ENCODE measurements around the gene IFI27L1. TPM values are rescaled to one million over a fixed set of nuclear protein-coding genes. Genes with fewer than 3 reads are reported as not detected.

The IFI27L1 gene
- total RNA-seq, 1 donor = 12.2 TPM

DNA sequence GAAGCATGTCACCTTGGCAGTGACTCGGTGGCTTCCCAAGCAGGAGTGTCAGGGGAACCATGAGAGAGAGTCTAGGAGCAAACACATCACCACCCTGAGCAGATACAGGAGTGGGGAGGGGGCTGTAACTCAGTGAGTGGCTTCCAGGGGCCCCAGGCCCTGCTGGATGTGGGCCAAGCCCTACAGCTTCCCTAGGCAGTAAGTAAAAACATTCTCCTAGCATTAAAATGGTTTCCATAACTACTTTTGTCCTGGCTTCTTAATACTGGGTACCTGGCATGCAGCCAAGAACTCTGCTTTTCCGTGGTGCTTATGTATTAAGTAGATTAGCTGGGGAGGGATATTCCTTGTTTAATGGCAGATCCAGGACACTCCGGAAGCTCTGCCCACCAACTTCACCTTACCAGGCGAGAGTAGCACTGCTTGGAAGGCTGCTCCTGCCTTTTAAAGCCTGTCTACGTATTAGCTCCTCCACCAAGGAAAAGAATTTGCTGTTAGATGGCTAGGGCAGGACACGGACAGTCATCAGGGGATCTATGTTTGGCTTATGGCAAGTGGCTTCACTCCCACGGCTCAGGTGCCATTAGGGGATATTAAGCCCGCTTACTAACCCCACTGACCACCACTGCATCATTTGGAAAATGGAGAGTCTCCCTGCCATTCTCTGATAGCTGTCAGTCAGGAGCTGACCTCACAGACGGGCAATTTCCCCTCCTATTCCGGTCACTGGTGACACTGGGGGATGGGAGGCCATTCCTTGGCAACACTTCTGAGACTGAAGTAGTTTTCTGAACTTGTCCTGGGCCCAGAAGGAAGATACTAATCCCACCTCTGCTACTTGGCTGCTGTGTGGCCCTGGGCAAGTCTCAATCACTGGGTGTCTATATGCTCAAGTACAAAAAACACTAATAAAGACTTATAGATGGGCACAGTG, 32.2 kb upstream of the IFI27L1 start:
- no peak overlapping the region for H3K4me3 ChIP-seq (ENCODE audit: low read depth, low read length)
- DNase-seq (ENCODE audit: low read depth) = no peak
- TF ChIP-seq CTCF (IDR thresholded peaks at IDR 0.05; ENCODE audit: insufficient read depth, low read length) = no peak

DNA sequence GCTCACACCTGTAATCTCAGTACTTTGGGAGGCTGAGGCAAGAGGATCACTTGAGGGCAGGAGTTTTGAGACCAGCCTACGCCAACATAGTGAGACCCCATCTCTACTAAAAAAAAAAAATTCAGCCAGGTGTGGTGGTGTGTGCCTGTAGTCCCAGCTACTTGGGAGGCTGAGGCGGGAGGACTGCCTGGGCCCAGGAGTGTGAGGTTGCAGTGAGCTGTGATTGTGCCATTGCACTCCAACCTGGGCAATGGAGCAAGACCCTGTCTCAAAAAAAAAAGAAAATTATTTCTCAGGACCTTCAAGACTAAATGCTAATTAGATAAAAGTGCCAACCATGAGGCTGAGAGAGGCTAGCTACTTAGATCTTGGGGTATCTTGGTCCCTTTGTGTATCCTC, 31.5 kb upstream of the IFI27L1 start:
- H3K4me3 ChIP-seq (ENCODE audit: low read depth, low read length) = no peak overlapping the region
- TF ChIP-seq CTCF (IDR thresholded peaks at IDR 0.05; ENCODE audit: insufficient read depth, low read length) = no peak
- no peak for DNase-seq (ENCODE audit: low read depth)

GRCh38 chr14:94050231-94050880, 30.8 kb upstream of the IFI27L1 start:
- no peak for DNase-seq (ENCODE audit: low read depth)
- H3K4me3 ChIP-seq (ENCODE audit: low read depth, low read length) = no peak overlapping the region
- TF ChIP-seq CTCF (IDR thresholded peaks at IDR 0.05; ENCODE audit: insufficient read depth, low read length) = no peak

GRCh38 chr14:94051115-94051514, 30.0 kb upstream of the IFI27L1 start:
- DNase-seq (ENCODE audit: low read depth) = peak; percentile 67
- H3K4me3 ChIP-seq (ENCODE audit: low read depth, low read length) = no peak overlapping the region
- peak; percentile 61 for TF ChIP-seq CTCF (IDR thresholded peaks at IDR 0.05; ENCODE audit: insufficient read depth, low read length)

GRCh38 chr14:94051779-94052178, 29.3 kb upstream of the IFI27L1 start:
- H3K4me3 ChIP-seq (ENCODE audit: low read depth, low read length) = no peak overlapping the region
- DNase-seq (ENCODE audit: low read depth) = no peak
- TF ChIP-seq CTCF (IDR thresholded peaks at IDR 0.05; ENCODE audit: insufficient read depth, low read length) = no peak

- no peak overlapping the region for H3K4me3 ChIP-seq (ENCODE audit: low read depth, low read length)
- no peak for DNase-seq (ENCODE audit: low read depth)
- no peak for TF ChIP-seq CTCF (IDR thresholded peaks at IDR 0.05; ENCODE audit: insufficient read depth, low read length)
These were observed 28.9 kb upstream of the IFI27L1 start for GRCh38 chr14:94052199-94052598.
